GM12892 (cell line): Measurements from ENCODE around the gene INAVA.
"Not testable (repeated sequence)": the region's sequence is repeated elsewhere in the genome, so short reads cannot be mapped to it uniquely, and the experiment has no call there.

Experiments used
- POLR2A ChIP-seq: IDR thresholded peaks from 2 replicates; pipeline ENCODE4 v1.6.1; 2011; ENCODE audit warnings: low read depth, low read length, control low read depth
- POLR2AphosphoS5 ChIP-seq: IDR thresholded peaks from 2 replicates; pipeline ENCODE4 v1.6.1; 2011; ENCODE audit warnings: low read depth, low read length, control low read depth
- TAF1 ChIP-seq: IDR thresholded peaks from 2 replicates; pipeline ENCODE4 v1.6.1; 2011; ENCODE audit warnings: low read depth, mild to moderate bottlenecking, control low read depth, low read length, borderline replicate concordance

- not testable (repeated sequence) for TF ChIP-seq POLR2AphosphoS5, TAF1, POLR2A
These were observed 69.2 kb downstream of the INAVA start for GRCh38 chr1:200963888-200964287.
